K562 (cell line): ENCODE measurements around the gene TUBE1.

Experiments
- TEAD2 ChIP-seq: fragments of 450-650 bp; IDR thresholded peaks from 2 replicates; pipeline ENCODE4 v1.6.1; 2016; ENCODE audit warnings: missing genetic modification characterization, control low read depth, missing compliant biosample characterization
- TF ChIP-seq, protein P1 (sequence below): fragments of 450-650 bp; IDR thresholded peaks from 2 replicates; pipeline ENCODE4 v1.6.1; 2017; ENCODE audit warnings: antibody characterized with exemption, mild to moderate bottlenecking

DNA sequence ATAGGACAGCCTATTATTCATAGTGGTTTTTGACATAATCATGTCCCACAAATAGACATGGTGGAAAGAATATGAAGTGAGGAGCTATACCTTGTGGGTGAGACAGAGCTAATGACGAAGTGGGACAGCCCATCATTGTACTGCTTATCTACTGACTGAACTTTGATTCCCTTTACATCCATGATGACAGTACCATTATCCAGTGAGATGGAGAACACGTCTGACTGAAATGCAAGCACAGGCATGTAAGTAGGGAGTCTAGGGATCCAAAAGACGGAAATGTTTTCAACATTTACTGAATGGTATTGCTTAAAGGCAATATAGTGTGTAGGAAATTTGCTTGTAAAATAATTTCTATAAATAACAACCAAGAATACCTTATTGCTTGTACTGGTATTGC is 43.6 kb upstream of the TUBE1 start:
- no peak for TF ChIP-seq TEAD2 (tag)
- TF ChIP-seq, protein P1, sequence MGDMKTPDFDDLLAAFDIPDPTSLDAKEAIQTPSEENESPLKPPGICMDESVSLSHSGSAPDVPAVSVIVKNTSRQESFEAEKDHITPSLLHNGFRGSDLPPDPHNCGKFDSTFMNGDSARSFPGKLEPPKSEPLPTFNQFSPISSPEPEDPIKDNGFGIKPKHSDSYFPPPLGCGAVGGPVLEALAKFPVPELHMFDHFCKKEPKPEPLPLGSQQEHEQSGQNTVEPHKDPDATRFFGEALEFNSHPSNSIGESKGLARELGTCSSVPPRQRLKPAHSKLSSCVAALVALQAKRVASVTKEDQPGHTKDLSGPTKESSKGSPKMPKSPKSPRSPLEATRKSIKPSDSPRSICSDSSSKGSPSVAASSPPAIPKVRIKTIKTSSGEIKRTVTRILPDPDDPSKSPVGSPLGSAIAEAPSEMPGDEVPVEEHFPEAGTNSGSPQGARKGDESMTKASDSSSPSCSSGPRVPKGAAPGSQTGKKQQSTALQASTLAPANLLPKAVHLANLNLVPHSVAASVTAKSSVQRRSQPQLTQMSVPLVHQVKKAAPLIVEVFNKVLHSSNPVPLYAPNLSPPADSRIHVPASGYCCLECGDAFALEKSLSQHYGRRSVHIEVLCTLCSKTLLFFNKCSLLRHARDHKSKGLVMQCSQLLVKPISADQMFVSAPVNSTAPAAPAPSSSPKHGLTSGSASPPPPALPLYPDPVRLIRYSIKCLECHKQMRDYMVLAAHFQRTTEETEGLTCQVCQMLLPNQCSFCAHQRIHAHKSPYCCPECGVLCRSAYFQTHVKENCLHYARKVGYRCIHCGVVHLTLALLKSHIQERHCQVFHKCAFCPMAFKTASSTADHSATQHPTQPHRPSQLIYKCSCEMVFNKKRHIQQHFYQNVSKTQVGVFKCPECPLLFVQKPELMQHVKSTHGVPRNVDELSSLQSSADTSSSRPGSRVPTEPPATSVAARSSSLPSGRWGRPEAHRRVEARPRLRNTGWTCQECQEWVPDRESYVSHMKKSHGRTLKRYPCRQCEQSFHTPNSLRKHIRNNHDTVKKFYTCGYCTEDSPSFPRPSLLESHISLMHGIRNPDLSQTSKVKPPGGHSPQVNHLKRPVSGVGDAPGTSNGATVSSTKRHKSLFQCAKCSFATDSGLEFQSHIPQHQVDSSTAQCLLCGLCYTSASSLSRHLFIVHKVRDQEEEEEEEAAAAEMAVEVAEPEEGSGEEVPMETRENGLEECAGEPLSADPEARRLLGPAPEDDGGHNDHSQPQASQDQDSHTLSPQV = no peak
